SU-DHL-6 (cell line): ENCODE data around the gene KANK2.

ENCODE experiments used
- CTCF ChIP-seq: fragments of 200-600 bp; sonication (generic); IDR thresholded peaks from one replicate; pipeline ENCODE4 v1.5.1; 2017; ENCODE audit warnings: antibody characterized with exemption, mild to moderate bottlenecking, low read length, moderate library complexity; ENCODE audit not compliant: insufficient read depth, poor library complexity, severe bottlenecking
- EZH2phosphoT487 ChIP-seq: fragments of 200-600 bp; sonication (generic), shearing (Covaris generic); conservative IDR thresholded peaks from 2 replicates; pipeline ENCODE4 v1.6.1; 2018; ENCODE audit warnings: mild to moderate bottlenecking, antibody characterized with exemption, low read length, moderate library complexity, mixed read lengths

- TF ChIP-seq CTCF (no peak), EZH2phosphoT487 (no peak)
Observed at GRCh38 chr19:11180346-11180745, 17.0 kb downstream of the KANK2 start.
